GM10266 (cell line): ENCODE data around the gene SPTBN1.

Experiments used
- DNase-seq: peaks from one replicate; pipeline ENCODE4 v3.0.0; 2012; ENCODE audit errors: extremely low spot score
- CTCF ChIP-seq: IDR thresholded peaks from 2 replicates; pipeline ENCODE4 v1.5.1; 2012; ENCODE audit warnings: mild to moderate bottlenecking, low read depth; ENCODE audit not compliant: control insufficient read depth, insufficient read depth; ENCODE audit errors: missing control alignments

SPTBN1 gene

GRCh38 chr2:54609241-54609640, 153.1 kb downstream of the SPTBN1 start:
- no peak for TF ChIP-seq CTCF
- no peak for DNase-seq

GRCh38 chr2:54609647-54610046, 153.5 kb downstream of the SPTBN1 start:
- TF ChIP-seq CTCF = no peak
- DNase-seq = no peak

- no peak for DNase-seq
- TF ChIP-seq CTCF = no peak
Measured at GRCh38 chr2:54610700-54611099, 154.6 kb downstream of the SPTBN1 start.

GRCh38 chr2:54611830-54612545, 155.9 kb downstream of the SPTBN1 start:
- no peak for DNase-seq
- TF ChIP-seq CTCF = no peak

GRCh38 chr2:54613386-54613785, 157.3 kb downstream of the SPTBN1 start:
- no peak for TF ChIP-seq CTCF

GRCh38 chr2:54613794-54614257, 157.7 kb downstream of the SPTBN1 start:
- DNase-seq = no peak
- no peak for TF ChIP-seq CTCF

More at GRCh38 chr2:54613386-54613785, 157.3 kb downstream of the SPTBN1 start:
- DNase-seq = no peak

GRCh38 chr2:54614819-54615218, 158.7 kb downstream of the SPTBN1 start:
- DNase-seq = no peak
- TF ChIP-seq CTCF = no peak
